Astrocyte of the cerebellum (primary cell): ENCODE measurements around the gene FGF1.

Experiments used
- DNase-seq: peaks from one replicate; pipeline ENCODE4 v3.0.0-alpha.2; 2011; ENCODE audit warnings: low read depth
- H3K4me3 ChIP-seq: 2 replicates; pipeline ENCODE4 v1.5.1; 2011; ENCODE audit warnings: mild to moderate bottlenecking, low read depth, low read length, moderate library complexity
- in situ Hi-C: cut with HindIII; loops from 2 replicates; pipeline ENCODE4 v1.10.0; 2017; ENCODE audit warnings: low sequenced_read_pairs
- TF ChIP-seq, protein P1 (sequence below): IDR thresholded peaks from 2 replicates; pipeline ENCODE4 v1.5.1; 2012; ENCODE audit warnings: low read length, low read depth, moderate library complexity, mild to moderate bottlenecking; ENCODE audit errors: missing control alignments

The FGF1 gene

DNA sequence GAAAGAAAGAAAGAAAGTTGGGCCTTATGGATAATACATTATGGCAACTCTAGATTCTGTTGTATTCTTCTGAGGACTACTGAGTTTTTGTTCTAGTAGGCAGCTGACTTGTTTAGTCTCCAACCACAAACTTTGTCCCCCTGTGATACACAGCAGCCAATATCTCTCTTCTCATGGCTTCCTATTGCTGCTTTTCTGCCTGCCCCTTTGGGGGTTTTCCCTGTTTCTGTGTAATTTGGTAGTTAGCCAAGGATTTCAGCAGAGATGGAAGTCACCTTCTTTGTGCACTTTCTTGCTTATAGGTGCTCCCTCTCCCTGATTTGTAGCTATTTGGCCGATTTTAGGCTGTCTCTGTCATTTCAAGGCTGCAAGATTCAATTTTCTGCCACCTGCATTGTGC is 109.6 kb downstream of the FGF1 start:
- no peak for DNase-seq
- in situ Hi-C loops: no loop called here

DNA sequence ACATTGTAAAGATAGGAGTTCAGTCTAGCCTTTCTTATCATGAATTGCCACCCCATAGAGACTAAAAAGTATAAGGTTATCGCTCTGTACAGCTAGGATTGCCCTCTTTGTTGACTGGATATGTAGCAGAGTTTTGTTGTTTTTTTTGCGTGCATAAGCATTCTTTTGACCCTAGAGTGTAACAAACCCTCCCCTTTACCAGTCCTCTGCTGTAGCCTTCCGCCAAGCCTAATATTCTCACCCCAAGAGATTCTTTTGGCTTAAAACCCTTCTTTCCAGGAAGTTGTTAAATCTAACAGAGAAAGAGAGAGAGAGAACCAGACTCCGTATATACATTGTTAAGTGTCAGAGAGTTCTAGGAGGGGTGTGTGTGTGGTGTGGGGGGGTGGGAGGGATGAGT is 113.9 kb downstream of the FGF1 start:
- TF ChIP-seq, protein P1, sequence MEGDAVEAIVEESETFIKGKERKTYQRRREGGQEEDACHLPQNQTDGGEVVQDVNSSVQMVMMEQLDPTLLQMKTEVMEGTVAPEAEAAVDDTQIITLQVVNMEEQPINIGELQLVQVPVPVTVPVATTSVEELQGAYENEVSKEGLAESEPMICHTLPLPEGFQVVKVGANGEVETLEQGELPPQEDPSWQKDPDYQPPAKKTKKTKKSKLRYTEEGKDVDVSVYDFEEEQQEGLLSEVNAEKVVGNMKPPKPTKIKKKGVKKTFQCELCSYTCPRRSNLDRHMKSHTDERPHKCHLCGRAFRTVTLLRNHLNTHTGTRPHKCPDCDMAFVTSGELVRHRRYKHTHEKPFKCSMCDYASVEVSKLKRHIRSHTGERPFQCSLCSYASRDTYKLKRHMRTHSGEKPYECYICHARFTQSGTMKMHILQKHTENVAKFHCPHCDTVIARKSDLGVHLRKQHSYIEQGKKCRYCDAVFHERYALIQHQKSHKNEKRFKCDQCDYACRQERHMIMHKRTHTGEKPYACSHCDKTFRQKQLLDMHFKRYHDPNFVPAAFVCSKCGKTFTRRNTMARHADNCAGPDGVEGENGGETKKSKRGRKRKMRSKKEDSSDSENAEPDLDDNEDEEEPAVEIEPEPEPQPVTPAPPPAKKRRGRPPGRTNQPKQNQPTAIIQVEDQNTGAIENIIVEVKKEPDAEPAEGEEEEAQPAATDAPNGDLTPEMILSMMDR: no peak
- in situ Hi-C loops: no loop called here
- H3K4me3 ChIP-seq: no peak overlapping the region
- DNase-seq: no peak

More for the DNA sequence above, 109.6 kb downstream of the FGF1 start:
- TF ChIP-seq, protein P1: no peak
- H3K4me3 ChIP-seq: no peak overlapping the region

DNA sequence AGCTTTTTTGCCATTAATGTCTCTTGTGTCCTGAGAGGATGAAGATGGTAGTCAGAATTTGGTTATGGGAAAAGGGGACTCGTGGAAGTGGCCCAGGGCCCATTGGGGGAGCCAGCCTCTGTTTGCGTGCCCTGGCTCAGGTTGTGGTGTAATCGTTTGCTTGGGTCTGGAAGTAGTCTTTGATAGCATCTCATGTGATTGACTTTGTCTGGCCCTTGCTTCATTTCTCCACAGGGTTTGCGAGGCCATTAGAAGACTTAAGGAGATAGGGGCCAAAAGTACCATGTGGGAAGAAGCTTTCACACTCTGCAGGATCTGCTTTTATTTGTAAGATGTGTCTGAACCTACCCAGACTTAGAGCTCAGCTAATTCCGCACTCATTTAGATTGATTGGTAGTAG is 114.5 kb downstream of the FGF1 start:
- DNase-seq: no peak
- TF ChIP-seq, protein P1: no peak
- in situ Hi-C loops: no loop called here
- H3K4me3 ChIP-seq: no peak overlapping the region

DNA sequence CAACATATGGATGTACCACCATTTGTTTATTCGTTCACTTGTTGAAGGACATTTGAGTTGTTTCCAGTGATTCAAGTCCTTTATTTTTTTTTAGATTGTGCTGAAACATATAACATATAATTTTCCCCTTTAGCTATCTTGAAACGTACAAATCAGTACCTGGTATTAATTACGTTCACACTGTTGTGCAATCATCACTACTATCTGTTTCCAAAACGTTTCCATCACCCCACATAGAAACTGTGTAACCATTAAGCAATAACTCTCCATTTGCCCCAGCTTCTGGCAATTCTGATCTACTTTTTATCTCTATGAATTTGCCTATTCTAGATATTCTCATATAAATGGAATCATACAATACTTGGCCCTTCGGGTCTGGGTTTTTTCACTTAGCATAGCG is 116.0 kb downstream of the FGF1 start:
- TF ChIP-seq, protein P1: no peak
- in situ Hi-C loops: no loop called here

DNA sequence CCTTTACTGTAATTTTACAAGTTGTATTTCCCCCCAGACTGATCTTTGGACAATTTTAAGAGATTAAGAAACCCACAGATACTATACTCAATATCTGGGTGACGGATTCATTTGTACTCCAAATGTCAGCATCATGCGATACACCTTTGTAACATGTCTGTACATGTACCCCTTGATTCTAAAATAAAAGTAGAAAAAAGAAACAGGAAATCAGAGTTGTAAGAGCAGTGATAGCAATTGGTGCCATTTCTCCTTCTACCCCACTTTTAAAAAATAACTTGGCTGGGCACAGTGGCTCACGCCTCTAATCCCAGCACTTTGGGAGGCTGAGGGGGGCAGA is 116.9 kb downstream of the FGF1 start:
- in situ Hi-C loops: no loop called here
- DNase-seq: no peak

More for the DNA sequence above, 116.0 kb downstream of the FGF1 start:
- DNase-seq: no peak
- no peak overlapping the region for H3K4me3 ChIP-seq

DNA sequence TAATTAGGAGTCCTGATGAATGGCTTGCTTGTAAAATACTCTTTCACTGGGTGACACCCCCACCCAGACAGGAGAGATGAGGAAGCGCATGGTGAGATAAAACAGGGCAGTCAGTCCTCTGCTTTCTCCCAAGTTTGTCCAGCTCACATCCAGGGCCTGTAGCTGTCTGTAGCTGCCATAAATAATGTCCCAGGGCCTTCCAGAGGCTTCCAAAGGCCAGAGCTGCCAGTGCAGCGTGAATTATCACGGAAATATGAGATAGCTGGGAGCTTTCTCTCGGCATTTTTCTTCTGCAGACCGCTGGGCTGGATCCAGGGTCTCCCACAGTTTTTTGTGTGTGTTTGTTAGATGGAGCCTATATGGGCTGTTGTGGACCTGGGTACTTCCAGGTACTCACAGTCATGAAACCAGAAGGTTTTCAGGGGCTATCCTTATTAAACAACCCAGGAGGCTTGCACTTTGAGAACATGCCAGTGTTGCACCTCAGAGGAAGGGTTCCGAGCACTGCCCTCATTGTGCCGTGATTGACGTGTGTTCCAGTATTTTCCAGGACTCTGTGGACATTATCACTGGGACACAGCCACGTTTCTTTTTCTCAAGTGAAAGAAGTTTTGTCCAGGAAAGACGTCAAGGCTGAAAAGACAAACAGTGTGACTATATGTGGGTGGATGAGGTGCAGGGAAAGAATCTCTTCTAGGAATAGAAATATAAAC is 117.5 kb downstream of the FGF1 start:
- no peak for DNase-seq
- in situ Hi-C loops: no loop called here
- TF ChIP-seq, protein P1: no peak
- H3K4me3 ChIP-seq: no peak overlapping the region

More for the DNA sequence above, 116.9 kb downstream of the FGF1 start:
- TF ChIP-seq, protein P1: no peak
- no peak overlapping the region for H3K4me3 ChIP-seq
